IMR-90 (cell line): ENCODE data around the gene NOX4. TPM values are rescaled to one million over a fixed set of nuclear protein-coding genes. Genes with fewer than 3 reads are reported as not detected.

Source experiments
- ATAC-seq: fragments of 200-7000 bp; cut with Tn5 transposase; 2 replicates; pipeline ENCODE4 v1.9.1; 2020; ENCODE audit warnings: low read depth, mild to moderate bottlenecking, moderate library complexity
- BruUV-seq: library from RNA; stranded (reverse); fragments of 400-500 nt; replicated peaks from 2 replicates; lab custom pipeline; 2021; lab: Mats Ljungman, UMichigan
- CTCF ChIA-PET: fragments of 300-600 bp; formaldehyde crosslinking; extraction: SDS; loops from one replicate; lab custom pipeline; 2021; ENCODE audit warnings: antibody characterized with exemption; lab: Yijun Ruan, JAX
- POLR2A ChIA-PET: fragments of 300-600 bp; sonication (Branson Sonifier 250); formaldehyde crosslinking; loops from one replicate; lab custom pipeline; 2022; ENCODE audit warnings: antibody characterized with exemption; ENCODE audit not compliant: unreplicated experiment; lab: Charles Lee
- DNase-seq: peaks from one replicate; pipeline ENCODE4 v3.0.0; 2013
- H2AFZ ChIP-seq: replicated peaks from 2 replicates; pipeline ENCODE3; 2013; ENCODE audit warnings: low read length, mild to moderate bottlenecking; ENCODE audit not compliant: poor library complexity
- H2AK5ac ChIP-seq: 2 replicates; pipeline ENCODE4 v1.6.1; 2013; ENCODE audit warnings: low read depth, low read length, inconsistent platforms
- H2AK9ac ChIP-seq: replicated peaks from 2 replicates; pipeline ENCODE3; 2013; ENCODE audit warnings: mild to moderate bottlenecking, low read depth, low read length, moderate library complexity; ENCODE audit not compliant: poor library complexity
- H2BK120ac ChIP-seq: 2 replicates; pipeline ENCODE4 v1.6.1; 2013; ENCODE audit warnings: low read depth, low read length, inconsistent platforms
- H2BK15ac ChIP-seq: 3 replicates; pipeline ENCODE4 v1.6.1; 2013; ENCODE audit warnings: low read depth, low read length, inconsistent platforms
- H2BK20ac ChIP-seq: 2 replicates; pipeline ENCODE4 v1.6.1; 2013; ENCODE audit warnings: low read depth, mild to moderate bottlenecking, inconsistent platforms, low read length, moderate library complexity
- H2BK5ac ChIP-seq: 2 replicates; pipeline ENCODE4 v1.6.1; 2013; ENCODE audit warnings: mild to moderate bottlenecking, low read depth, low read length, inconsistent platforms; ENCODE audit not compliant: poor library complexity, severe bottlenecking
- H3K14ac ChIP-seq: replicated peaks from 2 replicates; pipeline ENCODE4 v1.6.1; 2013; ENCODE audit warnings: low read depth, low read length, inconsistent platforms
- H3K18ac ChIP-seq: 2 replicates; pipeline ENCODE4 v1.6.1; 2013; ENCODE audit warnings: low read depth, low read length, control low read depth
- H3K23ac ChIP-seq: 2 replicates; pipeline ENCODE4 v1.6.1; 2013; ENCODE audit warnings: low read depth, low read length, inconsistent platforms
- H3K27ac ChIP-seq: 2 replicates; pipeline ENCODE4 v1.5.1; 2013; ENCODE audit warnings: mild to moderate bottlenecking, control low read depth, low read length; ENCODE audit not compliant: insufficient read depth
- H3K27me3 ChIP-seq: 2 replicates; pipeline ENCODE4 v1.6.1; 2013; ENCODE audit warnings: low read length; ENCODE audit not compliant: control insufficient read depth, insufficient read depth
- H3K36me3 ChIP-seq: 2 replicates; pipeline ENCODE4 v1.6.1; 2013; ENCODE audit warnings: low read length, mixed read lengths; ENCODE audit not compliant: control insufficient read depth, insufficient read depth
- H3K4ac ChIP-seq: 2 replicates; pipeline ENCODE4 v1.6.1; 2013; ENCODE audit warnings: low read depth, low read length, inconsistent platforms
- H3K4me1 ChIP-seq: 2 replicates; pipeline ENCODE4 v1.6.1; 2013; ENCODE audit warnings: low read length, mixed read lengths; ENCODE audit not compliant: control insufficient read depth, insufficient read depth
- H3K4me2 ChIP-seq: 2 replicates; pipeline ENCODE4 v1.6.1; 2013; ENCODE audit warnings: low read depth, mild to moderate bottlenecking, control low read depth, low read length, moderate library complexity
- H3K4me3 ChIP-seq: 2 replicates; pipeline ENCODE4 v1.5.1; 2013; ENCODE audit warnings: low read depth, mild to moderate bottlenecking, control low read depth, low read length, moderate library complexity; ENCODE audit not compliant: insufficient read depth
- H3K56ac ChIP-seq: 2 replicates; pipeline ENCODE4 v1.6.1; 2013; ENCODE audit warnings: low read length, inconsistent platforms; ENCODE audit not compliant: insufficient read depth; ENCODE audit errors: extremely low read depth
- H3K79me1 ChIP-seq, 2 experiments: 2 replicates each; pipeline ENCODE4 v1.6.1; 2013; ENCODE audit warnings: low read length in 2 of 2, inconsistent platforms in 1 of 2, low read depth in 1 of 2
- H3K9ac ChIP-seq: 2 replicates; pipeline ENCODE4 v1.6.1; 2013; ENCODE audit warnings: low read depth, low read length, control low read depth
- H3K9me1 ChIP-seq: 2 replicates; pipeline ENCODE4 v1.6.1; 2013; ENCODE audit warnings: low read length, inconsistent platforms; ENCODE audit not compliant: insufficient read depth
- H3K9me3 ChIP-seq: 2 replicates; pipeline ENCODE4 v1.6.1; 2013; ENCODE audit warnings: low read length; ENCODE audit not compliant: control insufficient read depth, insufficient read depth
- H4K20me1 ChIP-seq: 2 replicates; pipeline ENCODE4 v1.6.1; 2013; ENCODE audit warnings: low read length, inconsistent platforms; ENCODE audit not compliant: insufficient read depth
- H4K5ac ChIP-seq: 2 replicates; pipeline ENCODE4 v1.6.1; 2013; ENCODE audit warnings: mild to moderate bottlenecking, low read depth, low read length, control low read depth
- H4K8ac ChIP-seq, 2 experiments: 2 replicates each; pipeline ENCODE4 v1.6.1; 2013; ENCODE audit warnings: low read depth in 2 of 2, low read length in 2 of 2, control low read depth in 1 of 2, inconsistent platforms in 1 of 2
- H4K91ac ChIP-seq: 2 replicates; pipeline ENCODE4 v1.6.1; 2013; ENCODE audit warnings: low read depth, low read length, inconsistent platforms; ENCODE audit not compliant: insufficient read depth
- BHLHE40 ChIP-seq: fragments of 150-350 bp; IDR thresholded peaks from 2 replicates; pipeline ENCODE4 v1.6.1; 2016; ENCODE audit warnings: mild to moderate bottlenecking, low read depth, low read length
- CEBPB ChIP-seq: IDR thresholded peaks from 2 replicates; pipeline ENCODE4 v1.6.1; 2012; ENCODE audit warnings: low read depth, low read length, improper control_type of control experiment
- CHD1 ChIP-seq: IDR thresholded peaks from 2 replicates; pipeline ENCODE4 v1.6.1; 2012; ENCODE audit warnings: low read depth, low read length, improper control_type of control experiment
- CTCF ChIP-seq: conservative IDR thresholded peaks from 2 replicates; pipeline ENCODE4 v1.5.1; 2012; ENCODE audit warnings: mild to moderate bottlenecking, low read depth, low read length, improper control_type of control experiment
- FOS ChIP-seq: fragments of 150-350 bp; IDR thresholded peaks from 2 replicates; pipeline ENCODE4 v1.6.1; 2016; ENCODE audit warnings: low read depth, low read length
- MAFK ChIP-seq: IDR thresholded peaks from 2 replicates; pipeline ENCODE4 v1.6.1; 2012; ENCODE audit warnings: low read depth, low read length, improper control_type of control experiment
- MAZ ChIP-seq: IDR thresholded peaks from 2 replicates; pipeline ENCODE4 v1.6.1; 2012; ENCODE audit warnings: low read depth, mild to moderate bottlenecking, low read length, improper control_type of control experiment, moderate library complexity, borderline replicate concordance
- MXI1 ChIP-seq: IDR thresholded peaks from 2 replicates; pipeline ENCODE4 v1.6.1; 2012; ENCODE audit warnings: low read depth, mild to moderate bottlenecking, low read length, moderate library complexity, borderline replicate concordance
- NFE2L2 ChIP-seq: fragments of 150-350 bp; IDR thresholded peaks from 2 replicates; pipeline ENCODE4 v1.6.1; 2016; ENCODE audit warnings: low read depth, mild to moderate bottlenecking, low read length
- POLR2A ChIP-seq: IDR thresholded peaks from 2 replicates; pipeline ENCODE4 v1.6.1; 2012; ENCODE audit warnings: mild to moderate bottlenecking, low read depth, low read length
- RAD21 ChIP-seq: IDR thresholded peaks from 2 replicates; pipeline ENCODE4 v1.6.1; 2012; ENCODE audit warnings: low read length, improper control_type of control experiment
- RCOR1 ChIP-seq: IDR thresholded peaks from 2 replicates; pipeline ENCODE4 v1.6.1; 2012; ENCODE audit warnings: mild to moderate bottlenecking, low read length, improper control_type of control experiment; ENCODE audit not compliant: insufficient replicate concordance
- RFX5 ChIP-seq: IDR thresholded peaks from 2 replicates; pipeline ENCODE4 v1.8.0; 2012; ENCODE audit warnings: low read depth, mild to moderate bottlenecking, low read length, moderate library complexity
- SMC3 ChIP-seq: fragments of 150-350 bp; IDR thresholded peaks from 2 replicates; pipeline ENCODE4 v1.6.1; 2016; ENCODE audit warnings: low read depth, mild to moderate bottlenecking, antibody characterized with exemption, low read length, moderate library complexity
- WGBS, 2 experiments: methylation state at CpG; one replicate each; pipeline versions ENCODE4 v1.1.5 to v1.1.7; 2013; ENCODE audit warnings: missing lambda C conversion rate in 2 of 2; ENCODE audit not compliant: insufficient read length in 1 of 2; ENCODE audit errors: extremely low coverage in 2 of 2; 5-methylcytosine and 5-hydroxymethylcytosine counted together
- dilution Hi-C: fragments of 300-500 bp; cut with HindIII; formaldehyde crosslinking; loops from one replicate; pipeline ENCODE4 v1.14.3; 2018; ENCODE audit warnings: low sequenced_read_pairs; ENCODE audit not compliant: unreplicated experiment
- in situ Hi-C: fragments of 300-500 bp; cut with MboI; formaldehyde crosslinking; loops from 3 replicates; pipeline ENCODE4 v1.14.3; 2019; ENCODE audit warnings: low sequenced_read_pairs, inconsistent platforms, mixed read lengths
- intact Hi-C: fragments of 100-400 bp; cut with micrococcal nuclease; formaldehyde crosslinking; loops from 2 replicates; pipeline ENCODE4 v1.10.0; 2022
- polyA plus RNA-seq, 3 experiments: library from polyadenylated mRNA; depleted of rRNA; stranded (reverse); fragments of >200 nt; gene quantifications; 2 replicates each; pipeline ENCODE4 v1.2.3, GENCODE V29; 2012; ENCODE audit warnings: low replicate concordance in 1 of 3
- total RNA-seq: library from RNA; depleted of rRNA; stranded (reverse); fragments of >200 nt; gene quantifications from 2 replicates; pipeline ENCODE4 v1.2.3, GENCODE V29; 2012
- TF ChIP-seq, protein P1 (sequence below): fragments of 150-350 bp; IDR thresholded peaks from 2 replicates; pipeline ENCODE4 v1.6.1; 2016; ENCODE audit warnings: low read depth, mild to moderate bottlenecking, low read length, moderate library complexity, borderline replicate concordance
- TF ChIP-seq, protein P2 (sequence below): fragments of 150-350 bp; IDR thresholded peaks from 2 replicates; pipeline ENCODE4 v1.6.1; 2017; ENCODE audit warnings: mild to moderate bottlenecking, antibody characterized with exemption, low read length, low read depth

NOX4 gene
- total and polyA plus RNA-seq, 2 of the 4 experiments (the other 2 are of a cell fraction) = 4.7 to 11.7 TPM

DNA sequence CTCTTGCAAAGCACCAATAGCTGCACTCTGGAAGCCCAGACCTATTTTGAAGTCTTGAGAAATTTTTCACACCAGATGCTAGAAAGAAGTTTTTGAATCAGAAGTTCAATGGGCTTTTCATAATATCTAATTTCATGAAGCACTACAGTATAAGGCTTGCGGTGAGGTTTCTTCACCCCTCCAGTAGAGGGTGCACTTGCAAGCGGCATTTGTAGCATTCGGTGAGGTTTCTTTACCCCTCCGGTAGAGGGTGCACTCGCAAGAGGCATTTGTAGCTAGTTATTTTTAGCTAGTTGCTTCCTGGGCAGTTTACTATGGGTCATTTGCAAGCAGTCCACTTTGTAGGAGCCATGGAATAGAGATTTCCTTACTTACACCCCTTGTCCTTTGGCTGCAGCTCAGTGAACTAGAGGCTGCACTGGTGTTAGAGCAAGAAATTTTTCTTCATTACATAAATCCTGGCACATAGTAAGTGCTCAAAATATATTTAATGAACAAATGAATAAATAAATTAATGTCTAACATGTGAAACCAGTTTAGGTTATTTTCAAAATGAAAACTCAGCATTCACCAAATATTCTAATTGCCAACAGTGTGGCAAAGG, 7.8 kb upstream of the NOX4 start:
- no peaks in the 10 kb centered on the region for H4K20me1 ChIP-seq
- no peaks in the 10 kb centered on the region for H3K36me3 ChIP-seq
- no peak overlapping the region for H2BK5ac ChIP-seq
- CTCF ChIA-PET = interaction anchor here (0.6 kb wide), 1 partner anchor 9 kb away, joined by 3 read pairs; no protein-coding TSS in a partner anchor
- no peak overlapping the region for H3K4ac ChIP-seq
- H2AK9ac ChIP-seq = no peak overlapping the region
- no CpG with 5 or more reads among the region's 5 CpGs for WGBS, 2 experiments
- ATAC-seq (no peak), DNase-seq (no peak)
- no peak overlapping the region for H3K27ac ChIP-seq
- intact Hi-C loops = no loop called here
- H2AFZ ChIP-seq = no peak overlapping the region
- no peak overlapping the region for H2BK15ac ChIP-seq
- no peak overlapping the region for H2BK120ac ChIP-seq
- H3K9me1 ChIP-seq = 0 out of 2 replicates have a peak, but pooled peaks cover 4% of the 10 kb centered on the region
- no peak overlapping the region for H3K23ac ChIP-seq
- no peak overlapping the region for H3K56ac ChIP-seq
- H3K4me2 ChIP-seq = no peak overlapping the region
- no peaks in the 10 kb centered on the region for H3K9me3 ChIP-seq
- no peaks in the 10 kb centered on the region for H3K79me1 ChIP-seq
- peaks cover 5% of the 10 kb centered on the region; the same call in 1 of the 2 replicates for H3K4me1 ChIP-seq
- no peak overlapping the region for H3K9ac ChIP-seq
- H4K91ac ChIP-seq = no peak overlapping the region
- H3K18ac ChIP-seq = no peak overlapping the region
- POLR2A ChIA-PET = no interaction called here
- no peaks in the 10 kb centered on the region for H3K27me3 ChIP-seq
- BruUV-seq = no TSS peak
- no peak overlapping the region for H3K14ac ChIP-seq
- H2AK5ac ChIP-seq = no peak overlapping the region
- dilution Hi-C loops = no loop called here
- in situ Hi-C loops = no loop called here
- TF ChIP-seq, protein P1, sequence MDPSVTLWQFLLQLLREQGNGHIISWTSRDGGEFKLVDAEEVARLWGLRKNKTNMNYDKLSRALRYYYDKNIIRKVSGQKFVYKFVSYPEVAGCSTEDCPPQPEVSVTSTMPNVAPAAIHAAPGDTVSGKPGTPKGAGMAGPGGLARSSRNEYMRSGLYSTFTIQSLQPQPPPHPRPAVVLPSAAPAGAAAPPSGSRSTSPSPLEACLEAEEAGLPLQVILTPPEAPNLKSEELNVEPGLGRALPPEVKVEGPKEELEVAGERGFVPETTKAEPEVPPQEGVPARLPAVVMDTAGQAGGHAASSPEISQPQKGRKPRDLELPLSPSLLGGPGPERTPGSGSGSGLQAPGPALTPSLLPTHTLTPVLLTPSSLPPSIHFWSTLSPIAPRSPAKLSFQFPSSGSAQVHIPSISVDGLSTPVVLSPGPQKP = no peak
- no peak for TF ChIP-seq RFX5
- TF ChIP-seq MXI1 = no peak
- no peak for TF ChIP-seq FOS
- no peak for TF ChIP-seq CHD1
- no peak for TF ChIP-seq SMC3
- no peak for TF ChIP-seq MAFK
- TF ChIP-seq RAD21 = no peak
- no peak for TF ChIP-seq RCOR1
- TF ChIP-seq NFE2L2 = no peak
- no peak for TF ChIP-seq MAZ
- TF ChIP-seq BHLHE40 = no peak
- TF ChIP-seq CEBPB = no peak
- TF ChIP-seq, protein P2, sequence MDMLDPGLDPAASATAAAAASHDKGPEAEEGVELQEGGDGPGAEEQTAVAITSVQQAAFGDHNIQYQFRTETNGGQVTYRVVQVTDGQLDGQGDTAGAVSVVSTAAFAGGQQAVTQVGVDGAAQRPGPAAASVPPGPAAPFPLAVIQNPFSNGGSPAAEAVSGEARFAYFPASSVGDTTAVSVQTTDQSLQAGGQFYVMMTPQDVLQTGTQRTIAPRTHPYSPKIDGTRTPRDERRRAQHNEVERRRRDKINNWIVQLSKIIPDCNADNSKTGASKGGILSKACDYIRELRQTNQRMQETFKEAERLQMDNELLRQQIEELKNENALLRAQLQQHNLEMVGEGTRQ = no peak
- no peak for TF ChIP-seq CTCF
- TF ChIP-seq POLR2A = no peak
- H2BK20ac ChIP-seq = no peak overlapping the region
- no peak overlapping the region for H3K4me3 ChIP-seq
- H4K5ac ChIP-seq = no peak overlapping the region
- no peak overlapping the region for H4K8ac ChIP-seq
